Keratinocyte (primary cell): Measurements from ENCODE around the gene CUX1. TPM values are rescaled to one million over a fixed set of nuclear protein-coding genes. Genes with fewer than 3 reads are reported as not detected.

Source experiments
- DNase-seq: peaks from one replicate; pipeline ENCODE4 v3.0.0-alpha.2; 2011; ENCODE audit warnings: low read depth, missing footprints, low spot score
- FAIRE-seq: peaks from 2 replicates; lab custom pipeline; 2011; peaks lifted over from hg19 to GRCh38; lab: Jason Lieb, UNC
- H2AFZ ChIP-seq: 2 replicates; pipeline ENCODE4 v1.6.0; 2012; ENCODE audit warnings: low read length, control low read depth, inconsistent platforms; ENCODE audit not compliant: control insufficient read depth
- H3K27ac ChIP-seq: 2 replicates; pipeline ENCODE4 v1.5.1; 2011; ENCODE audit warnings: low read length; ENCODE audit not compliant: control insufficient read depth, insufficient read depth
- H3K27me3 ChIP-seq: 3 replicates; pipeline ENCODE4 v1.6.0; 2011; ENCODE audit warnings: low read length; ENCODE audit not compliant: control insufficient read depth, insufficient read depth; ENCODE audit errors: extremely low read depth
- H3K36me3 ChIP-seq, 2 experiments: 2 replicates in 1 of 2; 3 replicates in 1 of 2; pipeline ENCODE4 v1.5.1; 2011; ENCODE audit warnings: low read length in 2 of 2, mild to moderate bottlenecking in 1 of 2; ENCODE audit not compliant: control insufficient read depth in 2 of 2, insufficient read depth in 2 of 2; ENCODE audit errors: extremely low read depth in 1 of 2
- H3K4me1 ChIP-seq: 3 replicates; pipeline ENCODE4 v1.5.1; 2011; ENCODE audit warnings: low read length; ENCODE audit not compliant: control insufficient read depth, insufficient read depth; ENCODE audit errors: extremely low read depth
- H3K4me2 ChIP-seq: 3 replicates; pipeline ENCODE4 v1.6.0; 2011; ENCODE audit warnings: low read depth, low read length; ENCODE audit not compliant: control insufficient read depth, insufficient read depth; ENCODE audit errors: extremely low read depth
- H3K4me3 ChIP-seq, 3 experiments: fragments of 200-600 bp in 1 of 3; sonication (generic) in 1 of 3; 2 replicates in 2 of 3; 3 replicates in 1 of 3; pipeline ENCODE4 v1.5.1; 2011 to 2016; ENCODE audit warnings: low read length in 3 of 3, mild to moderate bottlenecking in 3 of 3, control low read depth in 2 of 3, inconsistent platforms in 1 of 3, low read depth in 1 of 3, mixed read lengths in 1 of 3, mixed run types in 1 of 3, moderate library complexity in 1 of 3; ENCODE audit not compliant: control insufficient read depth in 2 of 3, insufficient read depth in 2 of 3; ENCODE audit errors: extremely low read depth in 1 of 3
- H3K79me2 ChIP-seq: 2 replicates; pipeline ENCODE4 v1.6.0; 2012; ENCODE audit warnings: low read length; ENCODE audit not compliant: control insufficient read depth, insufficient read depth
- H3K9ac ChIP-seq: 3 replicates; pipeline ENCODE4 v1.6.0; 2011; ENCODE audit warnings: low read length; ENCODE audit not compliant: control insufficient read depth, insufficient read depth; ENCODE audit errors: extremely low read depth
- H3K9me1 ChIP-seq: 3 replicates; pipeline ENCODE4 v1.6.0; 2011; ENCODE audit warnings: low read length; ENCODE audit not compliant: control insufficient read depth, insufficient read depth; ENCODE audit errors: extremely low read depth
- H3K9me3 ChIP-seq: 2 replicates; pipeline ENCODE4 v1.5.1; 2012; ENCODE audit warnings: low read depth, low read length; ENCODE audit not compliant: control insufficient read depth
- H4K20me1 ChIP-seq: 3 replicates; pipeline ENCODE4 v1.6.0; 2011; ENCODE audit warnings: low read length; ENCODE audit not compliant: control insufficient read depth, insufficient read depth; ENCODE audit errors: extremely low read depth
- EZH2 ChIP-seq: IDR thresholded peaks from one replicate; pipeline ENCODE4 v1.6.1; 2012; ENCODE audit warnings: inconsistent platforms, mild to moderate bottlenecking, low read length, moderate library complexity
- dilution Hi-C: fragments of 300-500 bp; cut with MboI; formaldehyde crosslinking; loops from one replicate; pipeline ENCODE4 v1.7.0; 2020; ENCODE audit warnings: low sequenced_read_pairs; ENCODE audit not compliant: extremely low pct_ligation_motif_present
- polyA plus RNA-seq, 5 experiments: library from polyadenylated mRNA; depleted of rRNA in 3 of 5; stranded (reverse) in 3 of 5; stranded (forward) in 1 of 5; unstranded in 1 of 5; fragments of >200 nt; gene quantifications; 1 replicate in 1 of 5; 2 replicates in 3 of 5; 3 replicates in 1 of 5; pipeline versions ENCODE4 v1.2.1 to v1.2.3, GENCODE V29; 2011 to 2012; ENCODE audit warnings: missing spikeins in 2 of 5, low read depth in 1 of 5, low replicate concordance in 1 of 5
- TF ChIP-seq, protein P1 (sequence below), 3 experiments: IDR thresholded peaks in 1 of 3; conservative IDR thresholded peaks in 1 of 3; optimal IDR thresholded peaks in 1 of 3; 2 replicates in 2 of 3; 3 replicates in 1 of 3; pipeline versions ENCODE3 to v1.5.1; 2011; ENCODE audit warnings: low read length in 3 of 3, mild to moderate bottlenecking in 3 of 3, moderate library complexity in 2 of 3, control low read depth in 1 of 3, inconsistent platforms in 1 of 3; ENCODE audit not compliant: insufficient read depth in 2 of 3; ENCODE audit errors: extremely low read depth in 1 of 3

CUX1 gene
- polyA plus RNA-seq, 1 donor (not counting 4 experiments of a cell fraction or from before 2014, with no cell fraction given), result 18.3 TPM

DNA sequence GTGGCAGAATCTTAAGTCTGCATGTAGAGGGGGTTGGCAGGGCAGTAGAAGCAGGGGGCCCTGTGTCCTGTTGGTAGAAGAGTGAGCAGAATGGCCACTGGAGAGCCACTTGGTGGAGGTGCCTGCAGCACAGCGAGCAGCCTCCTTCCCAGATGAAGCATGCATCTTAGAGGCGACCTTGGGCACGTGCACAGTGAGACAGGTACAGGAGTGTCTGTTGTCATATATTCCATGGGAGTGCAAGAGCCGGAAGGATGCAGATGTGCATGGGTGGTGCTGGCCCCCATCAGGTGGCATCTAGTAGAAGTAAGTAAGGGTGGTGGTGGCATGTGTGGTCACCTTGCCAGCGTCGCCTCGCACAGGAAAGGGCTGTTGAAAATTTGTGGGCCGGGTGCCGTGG, 53.9 kb downstream of the CUX1 start:
- H3K9me1 ChIP-seq, result peaks cover 8% of the 10 kb centered on the region
- no peak for DNase-seq
- dilution Hi-C loops, result no loop called here
- peak overlapping the region; percentile 57 for H3K9ac ChIP-seq
- TF ChIP-seq, protein P1, sequence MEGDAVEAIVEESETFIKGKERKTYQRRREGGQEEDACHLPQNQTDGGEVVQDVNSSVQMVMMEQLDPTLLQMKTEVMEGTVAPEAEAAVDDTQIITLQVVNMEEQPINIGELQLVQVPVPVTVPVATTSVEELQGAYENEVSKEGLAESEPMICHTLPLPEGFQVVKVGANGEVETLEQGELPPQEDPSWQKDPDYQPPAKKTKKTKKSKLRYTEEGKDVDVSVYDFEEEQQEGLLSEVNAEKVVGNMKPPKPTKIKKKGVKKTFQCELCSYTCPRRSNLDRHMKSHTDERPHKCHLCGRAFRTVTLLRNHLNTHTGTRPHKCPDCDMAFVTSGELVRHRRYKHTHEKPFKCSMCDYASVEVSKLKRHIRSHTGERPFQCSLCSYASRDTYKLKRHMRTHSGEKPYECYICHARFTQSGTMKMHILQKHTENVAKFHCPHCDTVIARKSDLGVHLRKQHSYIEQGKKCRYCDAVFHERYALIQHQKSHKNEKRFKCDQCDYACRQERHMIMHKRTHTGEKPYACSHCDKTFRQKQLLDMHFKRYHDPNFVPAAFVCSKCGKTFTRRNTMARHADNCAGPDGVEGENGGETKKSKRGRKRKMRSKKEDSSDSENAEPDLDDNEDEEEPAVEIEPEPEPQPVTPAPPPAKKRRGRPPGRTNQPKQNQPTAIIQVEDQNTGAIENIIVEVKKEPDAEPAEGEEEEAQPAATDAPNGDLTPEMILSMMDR (optimal IDR thresholded peaks at IDR 0.05 in 1 of 3, IDR thresholded peaks at IDR 0.05 in 1 of 3, conservative IDR thresholded peaks at IDR 0.05 in 1 of 3; ENCODE audit: extremely low read depth in 1 of 3, insufficient read depth in 2 of 3, low read length in 3 of 3), result no peak
- no peak for TF ChIP-seq EZH2
- no peak for FAIRE-seq
- no peak overlapping the region for H3K4me3 ChIP-seq
- H4K20me1 ChIP-seq, result peaks cover 10% of the 10 kb centered on the region
- no peak overlapping the region for H3K4me2 ChIP-seq
- H3K4me1 ChIP-seq, result peaks cover 16% of the 10 kb centered on the region
- H3K27ac ChIP-seq, result no peak overlapping the region
- peaks cover 35% of the 10 kb centered on the region for H3K79me2 ChIP-seq
- no peaks in the 10 kb centered on the region for H3K9me3 ChIP-seq
- no peak overlapping the region for H2AFZ ChIP-seq
- no peaks in the 10 kb centered on the region for H3K36me3 ChIP-seq
- no peaks in the 10 kb centered on the region for H3K27me3 ChIP-seq

DNA sequence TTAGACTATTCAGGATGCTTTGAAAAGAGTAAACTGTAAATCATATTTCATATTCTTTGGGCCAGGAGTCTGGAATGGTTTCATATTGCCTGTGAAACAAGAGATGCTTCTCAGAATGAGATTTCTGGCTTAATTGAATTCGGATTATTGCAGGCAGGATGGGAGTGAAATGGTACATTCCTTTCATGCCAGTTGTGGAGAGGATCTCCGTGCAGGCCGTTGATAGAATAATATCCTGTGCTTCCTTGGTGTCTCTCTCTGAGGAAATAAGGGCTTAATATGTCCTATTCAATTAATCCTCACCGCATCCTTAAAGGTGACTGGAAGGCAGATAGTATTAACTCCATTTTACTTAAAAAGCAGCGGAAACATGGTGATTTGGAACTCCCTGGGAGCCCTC, 56.6 kb downstream of the CUX1 start:
- no peak overlapping the region for H3K4me3 ChIP-seq
- TF ChIP-seq, protein P1 (optimal IDR thresholded peaks at IDR 0.05 in 1 of 3, IDR thresholded peaks at IDR 0.05 in 1 of 3, conservative IDR thresholded peaks at IDR 0.05 in 1 of 3; ENCODE audit: extremely low read depth in 1 of 3, insufficient read depth in 2 of 3, low read length in 3 of 3), result no peak
- TF ChIP-seq EZH2, result no peak
- dilution Hi-C loops, result no loop called here
- no peak overlapping the region for H3K9ac ChIP-seq
- no peaks in the 10 kb centered on the region for H3K36me3 ChIP-seq
- DNase-seq (no peak), FAIRE-seq (no peak)
- no peaks in the 10 kb centered on the region for H3K9me3 ChIP-seq
- no peak overlapping the region for H3K4me2 ChIP-seq
- H3K27me3 ChIP-seq, result no peaks in the 10 kb centered on the region
- H3K4me1 ChIP-seq, result peaks cover 16% of the 10 kb centered on the region
- H3K9me1 ChIP-seq, result peaks cover 8% of the 10 kb centered on the region
- H3K79me2 ChIP-seq, result peaks cover 22% of the 10 kb centered on the region
- no peak overlapping the region for H3K27ac ChIP-seq
- no peak overlapping the region for H2AFZ ChIP-seq
- peaks cover 10% of the 10 kb centered on the region for H4K20me1 ChIP-seq
